CD4-positive, alpha-beta T cell treated with Interleukin-15 for 1 hour (primary cell): Measurements from ENCODE around the gene ATOX1.
"Not testable (repeated sequence)": the region's sequence is repeated elsewhere in the genome, so short reads cannot be mapped to it uniquely, and the experiment has no call there.

Experiments used
- DNase-seq: peaks from one replicate; pipeline ENCODE4 v3.0.0-alpha.2; 2020

The ATOX1 gene

GRCh38 chr5:151729597-151729996, 28.8 kb downstream of the ATOX1 start:
- not testable (repeated sequence) for DNase-seq

GRCh38 chr5:151724360-151724759, 34.1 kb downstream of the ATOX1 start:
- DNase-seq: no peak

GRCh38 chr5:151722546-151722945, 35.9 kb downstream of the ATOX1 start:
- no peak for DNase-seq

GRCh38 chr5:151721812-151722391, 36.5 kb downstream of the ATOX1 start:
- no peak for DNase-seq

GRCh38 chr5:151721087-151721646, 37.3 kb downstream of the ATOX1 start:
- no peak for DNase-seq

GRCh38 chr5:151720215-151720614, 38.2 kb downstream of the ATOX1 start:
- no peak for DNase-seq

- DNase-seq: no peak
These were observed 39.0 kb downstream of the ATOX1 start for GRCh38 chr5:151719228-151720000.

- no peak for DNase-seq
These were observed 39.8 kb downstream of the ATOX1 start for GRCh38 chr5:151718646-151719045.

- no peak for DNase-seq
These were observed 40.3 kb downstream of the ATOX1 start for GRCh38 chr5:151718153-151718552.

- no peak for DNase-seq
These were observed 41.0 kb downstream of the ATOX1 start for GRCh38 chr5:151717416-151717815.

GRCh38 chr5:151709109-151709735, 49.2 kb downstream of the ATOX1 start:
- no peak for DNase-seq

- DNase-seq: no peak
These were observed 50.3 kb downstream of the ATOX1 start for GRCh38 chr5:151708126-151708525.

- no peak for DNase-seq
These were observed 50.9 kb downstream of the ATOX1 start for GRCh38 chr5:151707567-151707966.

- no peak for DNase-seq
These were observed 51.5 kb downstream of the ATOX1 start for GRCh38 chr5:151706906-151707305.

GRCh38 chr5:151703780-151704179, 54.7 kb downstream of the ATOX1 start:
- DNase-seq: no peak

- no peak for DNase-seq
These were observed 55.2 kb downstream of the ATOX1 start for GRCh38 chr5:151703227-151703626.

GRCh38 chr5:151700820-151701219, 57.6 kb downstream of the ATOX1 start:
- no peak for DNase-seq

GRCh38 chr5:151700296-151700695, 58.1 kb downstream of the ATOX1 start:
- DNase-seq: no peak

GRCh38 chr5:151699071-151699901, 59.1 kb downstream of the ATOX1 start:
- no peak for DNase-seq

GRCh38 chr5:151698081-151698480, 60.4 kb downstream of the ATOX1 start:
- DNase-seq: not testable (repeated sequence)

- DNase-seq: no peak
These were observed 61.0 kb downstream of the ATOX1 start for GRCh38 chr5:151697452-151697851.

- DNase-seq: no peak
These were observed 61.9 kb downstream of the ATOX1 start for GRCh38 chr5:151696470-151697061.

- no peak for DNase-seq
These were observed 63.0 kb downstream of the ATOX1 start for GRCh38 chr5:151695464-151695863.
